KOPT-K1 (cell line): ENCODE data around the gene ALX4.

Source experiments
- H3K27ac ChIP-seq: fragments of 200-600 bp; sonication (generic); 2 replicates; pipeline ENCODE4 v1.5.1; 2016; ENCODE audit warnings: antibody characterized with exemption, mild to moderate bottlenecking, low read depth, low read length; ENCODE audit not compliant: poor library complexity, severe bottlenecking
- H3K36me3 ChIP-seq: fragments of 200-600 bp; sonication (generic); 2 replicates; pipeline ENCODE4 v1.5.1; 2017; ENCODE audit warnings: antibody characterized with exemption, mild to moderate bottlenecking, low read length, moderate library complexity; ENCODE audit not compliant: insufficient read depth
- H3K9me3 ChIP-seq: fragments of 200-600 bp; sonication (generic); 2 replicates; pipeline ENCODE4 v1.5.1; 2017; ENCODE audit warnings: antibody characterized with exemption, low read length, mild to moderate bottlenecking; ENCODE audit not compliant: insufficient read depth, poor library complexity, severe bottlenecking

ALX4 gene

GRCh38 chr11:44313761-44314489 is 4.0 kb upstream of the ALX4 start:
- Histone ChIP-seq H3K9me3 (no peaks in the 10 kb centered on the region), H3K36me3 (no peaks in the 10 kb centered on the region), H3K27ac (no peak overlapping the region)

GRCh38 chr11:44312876-44313275 is 2.9 kb upstream of the ALX4 start:
- H3K36me3 ChIP-seq: no peaks in the 10 kb centered on the region
- H3K27ac ChIP-seq: no peak overlapping the region
- no peaks in the 10 kb centered on the region for H3K9me3 ChIP-seq

GRCh38 chr11:44311339-44312261 is 1.7 kb upstream of the ALX4 start:
- H3K27ac ChIP-seq: no peak overlapping the region

GRCh38 chr11:44310463-44311272 is 729 bp upstream of the ALX4 start:
- Histone ChIP-seq H3K36me3 (no peaks in the 10 kb centered on the region), H3K9me3 (no peaks in the 10 kb centered on the region), H3K27ac (no peak overlapping the region)

More at GRCh38 chr11:44311339-44312261, 1.7 kb upstream of the ALX4 start:
- Histone ChIP-seq H3K36me3 (no peaks in the 10 kb centered on the region), H3K9me3 (no peaks in the 10 kb centered on the region)

GRCh38 chr11:44310206-44310462 is 195 bp upstream of the ALX4 start:
- Histone ChIP-seq H3K36me3 (no peaks in the 10 kb centered on the region), H3K27ac (no peak overlapping the region), H3K9me3 (no peaks in the 10 kb centered on the region)

- H3K36me3 ChIP-seq: no peaks in the 10 kb centered on the region
- no peaks in the 10 kb centered on the region for H3K9me3 ChIP-seq
- no peak overlapping the region for H3K27ac ChIP-seq
Measured at GRCh38 chr11:44308923-44309477, 939 bp downstream of the ALX4 start.

- Histone ChIP-seq H3K27ac (no peak overlapping the region), H3K36me3 (no peaks in the 10 kb centered on the region), H3K9me3 (no peaks in the 10 kb centered on the region)
Measured at GRCh38 chr11:44308256-44308922, 1.6 kb downstream of the ALX4 start.

- Histone ChIP-seq H3K27ac (no peak overlapping the region), H3K9me3 (no peaks in the 10 kb centered on the region), H3K36me3 (no peaks in the 10 kb centered on the region)
Measured at GRCh38 chr11:44307340-44308099, 2.4 kb downstream of the ALX4 start.

GRCh38 chr11:44306918-44307244 is 3.1 kb downstream of the ALX4 start:
- Histone ChIP-seq H3K27ac (no peak overlapping the region), H3K9me3 (no peaks in the 10 kb centered on the region)

GRCh38 chr11:44306052-44306917 is 3.7 kb downstream of the ALX4 start:
- no peaks in the 10 kb centered on the region for H3K36me3 ChIP-seq
- no peaks in the 10 kb centered on the region for H3K9me3 ChIP-seq
- H3K27ac ChIP-seq: no peak overlapping the region

More at GRCh38 chr11:44306918-44307244, 3.1 kb downstream of the ALX4 start:
- H3K36me3 ChIP-seq: no peaks in the 10 kb centered on the region

- Histone ChIP-seq H3K27ac (no peak overlapping the region), H3K36me3 (no peaks in the 10 kb centered on the region), H3K9me3 (no peaks in the 10 kb centered on the region)
Measured at GRCh38 chr11:44305470-44306051, 4.4 kb downstream of the ALX4 start.

- Histone ChIP-seq H3K36me3 (no peaks in the 10 kb centered on the region), H3K9me3 (no peaks in the 10 kb centered on the region), H3K27ac (no peak overlapping the region)
Measured at GRCh38 chr11:44305026-44305469, 4.9 kb downstream of the ALX4 start.
